ENCODE measurements around the gene PIRT. TPM values are rescaled to one million over a fixed set of nuclear protein-coding genes. Genes with fewer than 3 reads are reported as not detected.

The PIRT gene
- total and polyA plus RNA-seq, 11 donors = not detected

- Histone ChIP-seq H3K4me1 (peaks cover 0 to 12% (median 0%) of the 10 kb centered on the region in 12 donors), H3K27me3 (no peaks in the 10 kb centered on the region), H3K9me3 (no peaks in the 10 kb centered on the region), H3K4me3 (no peak overlapping the region), H3K36me3 (no peaks in the 10 kb centered on the region), H3K27ac (no peak overlapping the region)
- intact Hi-C loops (cut with DNase I) = no loop called here
- peak in 2 of 4 donors; percentile 28 to 38 for ATAC-seq
- 73 to 96% (median 84%) methylated on average over 7 to 8 of the region's 8 CpGs for WGBS, 4 donors
- TF ChIP-seq POLR2A (IDR thresholded peaks at IDR 0.05) (no peak), CTCF (IDR thresholded peaks at IDR 0.05) (no peak)
- DNase-seq = no peak
Observed at GRCh38 chr17:10792151-10792550, 45.7 kb downstream of the PIRT start.

- H3K27ac ChIP-seq = no peak overlapping the region
- DNase-seq (no peak), ATAC-seq (peak in 3 of 4 donors; percentile 12 to 58 (median 34))
- no peak for TF ChIP-seq POLR2A (IDR thresholded peaks at IDR 0.05)
- no peak for TF ChIP-seq CTCF (IDR thresholded peaks at IDR 0.05)
- H3K4me1 ChIP-seq = peaks cover 0 to 12% (median 0%) of the 10 kb centered on the region in 12 donors
- H3K9me3 ChIP-seq = no peaks in the 10 kb centered on the region
- H3K36me3 ChIP-seq = no peaks in the 10 kb centered on the region
- intact Hi-C loops (cut with DNase I) = no loop called here
- no peaks in the 10 kb centered on the region for H3K27me3 ChIP-seq
- H3K4me3 ChIP-seq = no peak overlapping the region
- 72 to 81% (median 76%) methylated on average over 9 of the region's 9 CpGs for WGBS, 4 donors
Observed at GRCh38 chr17:10790491-10791401, 47.1 kb downstream of the PIRT start.

GRCh38 chr17:10789694-10790271 lies 48.1 kb downstream of the PIRT start:
- Histone ChIP-seq H3K27ac (no peak overlapping the region), H3K4me3 (no peak overlapping the region), H3K9me3 (no peaks in the 10 kb centered on the region), H3K4me1 (peaks cover 0 to 12% (median 0%) of the 10 kb centered on the region in 12 donors), H3K36me3 (no peaks in the 10 kb centered on the region), H3K27me3 (no peaks in the 10 kb centered on the region)
- DNase-seq (no peak), ATAC-seq (no peak)
- TF ChIP-seq CTCF (IDR thresholded peaks at IDR 0.05) = no peak
- no peak for TF ChIP-seq POLR2A (IDR thresholded peaks at IDR 0.05)
- intact Hi-C loops (cut with DNase I) = no loop called here
- WGBS, 4 donors = 70 to 85% (median 77%) methylated on average over 4 of the region's 4 CpGs

GRCh38 chr17:10787306-10788045 lies 50.4 kb downstream of the PIRT start:
- Histone ChIP-seq H3K4me3 (no peak overlapping the region), H3K4me1 (peaks cover 0 to 12% (median 0%) of the 10 kb centered on the region in 12 donors), H3K27ac (no peak overlapping the region), H3K9me3 (peaks cover 0 to 10% (median under 1%) of the 10 kb centered on the region in 12 donors), H3K27me3 (no peaks in the 10 kb centered on the region), H3K36me3 (no peaks in the 10 kb centered on the region)
- ATAC-seq (no peak), DNase-seq (no peak)
- intact Hi-C loops (cut with DNase I) = no loop called here
- WGBS, 4 donors = 88 to 94% (median 90%) methylated on average over 5 of the region's 5 CpGs
- TF ChIP-seq CTCF (IDR thresholded peaks at IDR 0.05) (no peak), POLR2A (IDR thresholded peaks at IDR 0.05) (no peak)

Measured in heart left ventricle (tissue), 16 donors.